ENCODE measurements around the gene PVALEF.

The PVALEF gene

DNA sequence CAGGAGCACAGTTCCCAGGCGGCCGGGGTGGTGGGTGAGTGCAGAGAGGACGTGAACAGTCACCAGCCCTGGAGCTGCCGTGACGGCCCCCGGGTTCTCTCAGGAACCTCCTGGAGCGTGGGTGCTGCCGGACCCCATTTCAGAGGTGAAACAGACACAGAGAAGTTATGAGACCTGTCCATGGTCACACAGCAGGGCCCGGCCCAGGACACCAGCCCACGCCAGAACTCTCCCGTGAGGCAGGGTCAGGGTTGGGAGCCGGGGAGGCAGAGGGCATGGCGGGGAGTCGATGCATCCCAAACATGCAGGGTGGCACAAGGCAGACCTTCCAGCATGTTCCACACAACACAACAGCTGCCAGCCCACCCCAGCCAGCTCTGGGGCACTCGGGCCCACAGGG lies 3.8 kb upstream of the PVALEF start:
- H3K27me3 ChIP-seq (ENCODE audit: low read depth, low read length): no peaks in the 10 kb centered on the region
- H3K4me3 ChIP-seq (ENCODE audit: low read length): no peak overlapping the region
- no peak for TF ChIP-seq EZH2phosphoT487 (IDR thresholded peaks at IDR 0.05; ENCODE audit: low read depth)
- TF ChIP-seq, protein P1, sequence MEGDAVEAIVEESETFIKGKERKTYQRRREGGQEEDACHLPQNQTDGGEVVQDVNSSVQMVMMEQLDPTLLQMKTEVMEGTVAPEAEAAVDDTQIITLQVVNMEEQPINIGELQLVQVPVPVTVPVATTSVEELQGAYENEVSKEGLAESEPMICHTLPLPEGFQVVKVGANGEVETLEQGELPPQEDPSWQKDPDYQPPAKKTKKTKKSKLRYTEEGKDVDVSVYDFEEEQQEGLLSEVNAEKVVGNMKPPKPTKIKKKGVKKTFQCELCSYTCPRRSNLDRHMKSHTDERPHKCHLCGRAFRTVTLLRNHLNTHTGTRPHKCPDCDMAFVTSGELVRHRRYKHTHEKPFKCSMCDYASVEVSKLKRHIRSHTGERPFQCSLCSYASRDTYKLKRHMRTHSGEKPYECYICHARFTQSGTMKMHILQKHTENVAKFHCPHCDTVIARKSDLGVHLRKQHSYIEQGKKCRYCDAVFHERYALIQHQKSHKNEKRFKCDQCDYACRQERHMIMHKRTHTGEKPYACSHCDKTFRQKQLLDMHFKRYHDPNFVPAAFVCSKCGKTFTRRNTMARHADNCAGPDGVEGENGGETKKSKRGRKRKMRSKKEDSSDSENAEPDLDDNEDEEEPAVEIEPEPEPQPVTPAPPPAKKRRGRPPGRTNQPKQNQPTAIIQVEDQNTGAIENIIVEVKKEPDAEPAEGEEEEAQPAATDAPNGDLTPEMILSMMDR (IDR thresholded peaks at IDR 0.05; ENCODE audit: low read depth, low read length): no peak
- no peak overlapping the region for H3K9ac ChIP-seq (ENCODE audit: low read length)
- no peaks in the 10 kb centered on the region for H3K79me2 ChIP-seq (ENCODE audit: low read length)
- no peak overlapping the region for H3K4me2 ChIP-seq (ENCODE audit: low read length)
- no peaks in the 10 kb centered on the region for H3K4me1 ChIP-seq (ENCODE audit: low read length)
- H2AFZ ChIP-seq (ENCODE audit: low read depth, low read length): no peak overlapping the region
- no peaks in the 10 kb centered on the region for H4K20me1 ChIP-seq (ENCODE audit: insufficient read depth, low read length)
- no peak overlapping the region for H3K27ac ChIP-seq (ENCODE audit: low read length)
- H3K9me3 ChIP-seq (ENCODE audit: insufficient read depth, low read length): no peaks in the 10 kb centered on the region
- H3K36me3 ChIP-seq (replicated peaks; ENCODE audit: low read depth, low read length): no peaks in the 10 kb centered on the region

DNA sequence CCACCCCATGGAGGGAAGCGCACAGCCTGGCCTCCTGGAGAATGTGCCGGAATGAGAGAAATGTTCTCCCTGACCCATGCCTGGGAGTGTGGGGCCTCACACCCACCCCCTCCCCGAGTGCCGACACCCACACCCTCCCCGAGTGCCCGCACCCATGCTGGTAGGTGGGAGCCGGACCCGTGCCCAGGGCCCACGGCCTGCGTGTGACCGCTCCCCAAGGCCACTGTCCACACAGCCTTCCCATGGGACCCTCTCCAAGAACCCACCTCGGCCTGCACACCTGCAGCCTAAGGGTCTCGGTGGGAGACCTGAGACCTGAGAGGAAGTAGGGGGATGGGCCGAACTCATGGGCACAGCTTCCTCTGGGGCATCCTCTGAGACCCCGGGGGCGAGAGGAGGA lies 3.3 kb upstream of the PVALEF start:
- Histone ChIP-seq H2AFZ (ENCODE audit: low read depth, low read length) (no peak overlapping the region), H3K27ac (ENCODE audit: low read length) (no peak overlapping the region), H3K4me1 (ENCODE audit: low read length) (no peaks in the 10 kb centered on the region), H3K4me2 (ENCODE audit: low read length) (no peak overlapping the region), H3K79me2 (ENCODE audit: low read length) (no peaks in the 10 kb centered on the region), H3K27me3 (ENCODE audit: low read depth, low read length) (no peaks in the 10 kb centered on the region), H3K9me3 (ENCODE audit: insufficient read depth, low read length) (no peaks in the 10 kb centered on the region), H4K20me1 (ENCODE audit: insufficient read depth, low read length) (no peaks in the 10 kb centered on the region), H3K9ac (ENCODE audit: low read length) (no peak overlapping the region), H3K4me3 (ENCODE audit: low read length) (no peak overlapping the region), H3K36me3 (replicated peaks; ENCODE audit: low read depth, low read length) (no peaks in the 10 kb centered on the region)
- no peak for TF ChIP-seq EZH2phosphoT487 (IDR thresholded peaks at IDR 0.05; ENCODE audit: low read depth)
- TF ChIP-seq, protein P1 (IDR thresholded peaks at IDR 0.05; ENCODE audit: low read depth, low read length): no peak

DNA sequence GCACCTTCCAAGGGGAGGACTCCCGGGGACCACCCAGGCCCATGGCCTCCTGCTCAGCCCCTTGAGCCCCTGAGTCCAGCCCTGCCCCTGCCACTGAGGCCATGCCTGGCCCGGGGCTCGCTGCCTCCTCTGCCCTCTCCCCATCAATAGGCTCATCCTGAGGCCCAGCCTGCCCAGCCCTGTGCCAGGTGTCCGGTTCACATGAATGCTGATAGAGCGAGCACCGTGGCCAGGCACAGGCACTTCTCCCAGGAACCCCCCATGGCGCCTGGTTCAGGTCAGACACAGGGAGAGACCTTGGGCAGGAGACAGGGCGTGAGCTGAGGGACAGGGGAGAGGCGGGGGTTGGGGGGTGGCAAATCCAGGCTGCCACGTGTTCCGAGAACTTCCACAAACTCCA lies 2.8 kb upstream of the PVALEF start:
- Histone ChIP-seq H3K9me3 (ENCODE audit: insufficient read depth, low read length) (no peaks in the 10 kb centered on the region), H3K4me1 (ENCODE audit: low read length) (no peaks in the 10 kb centered on the region), H3K4me2 (ENCODE audit: low read length) (no peak overlapping the region), H4K20me1 (ENCODE audit: insufficient read depth, low read length) (no peaks in the 10 kb centered on the region), H3K27me3 (ENCODE audit: low read depth, low read length) (no peaks in the 10 kb centered on the region), H3K27ac (ENCODE audit: low read length) (no peak overlapping the region), H3K4me3 (ENCODE audit: low read length) (no peak overlapping the region), H3K79me2 (ENCODE audit: low read length) (no peaks in the 10 kb centered on the region), H3K9ac (ENCODE audit: low read length) (no peak overlapping the region), H2AFZ (ENCODE audit: low read depth, low read length) (no peak overlapping the region), H3K36me3 (replicated peaks; ENCODE audit: low read depth, low read length) (no peaks in the 10 kb centered on the region)
- TF ChIP-seq, protein P1 (IDR thresholded peaks at IDR 0.05; ENCODE audit: low read depth, low read length): no peak
- no peak for TF ChIP-seq EZH2phosphoT487 (IDR thresholded peaks at IDR 0.05; ENCODE audit: low read depth)

DNA sequence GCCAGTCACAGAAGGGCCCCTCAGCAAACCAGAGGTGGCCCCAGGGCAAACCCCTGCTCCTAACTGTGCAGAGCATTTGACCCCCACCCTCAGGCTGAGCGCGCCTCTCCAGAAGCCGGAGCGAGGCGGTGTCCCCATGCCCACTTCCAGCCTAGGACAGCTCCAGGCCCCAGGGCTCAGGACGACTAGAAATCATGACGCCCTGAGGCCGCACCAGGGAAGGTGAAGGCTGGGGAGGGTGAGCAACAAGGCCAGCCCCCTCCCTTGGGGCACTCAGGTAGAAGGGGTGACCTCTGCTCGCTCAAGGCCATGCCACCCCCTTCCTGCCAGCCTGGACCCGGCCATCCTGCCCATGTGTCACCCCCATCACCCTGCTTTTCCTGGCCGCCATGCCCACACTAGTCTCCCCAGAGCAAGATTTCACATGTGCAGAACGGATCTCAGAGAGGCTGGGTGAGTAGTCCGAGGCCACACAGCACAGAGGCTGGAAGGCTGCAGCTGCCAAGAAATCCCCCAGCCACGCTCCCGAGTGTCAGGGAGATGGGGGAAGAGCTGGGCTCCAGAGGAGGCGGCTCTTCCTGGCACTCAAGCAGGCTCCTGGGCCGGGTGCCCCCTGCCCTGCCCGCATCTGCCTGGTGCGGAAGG lies 2.1 kb upstream of the PVALEF start:
- Histone ChIP-seq H3K4me2 (ENCODE audit: low read length) (no peak overlapping the region), H3K9ac (ENCODE audit: low read length) (no peak overlapping the region), H3K79me2 (ENCODE audit: low read length) (no peaks in the 10 kb centered on the region)

More for the DNA sequence above, 2.1 kb upstream of the PVALEF start:
- H3K9me3 ChIP-seq (ENCODE audit: insufficient read depth, low read length): no peaks in the 10 kb centered on the region
- H3K27ac ChIP-seq (ENCODE audit: low read length): no peak overlapping the region
- no peak for TF ChIP-seq EZH2phosphoT487 (IDR thresholded peaks at IDR 0.05; ENCODE audit: low read depth)
- no peaks in the 10 kb centered on the region for H3K27me3 ChIP-seq (ENCODE audit: low read depth, low read length)
- no peaks in the 10 kb centered on the region for H3K4me1 ChIP-seq (ENCODE audit: low read length)
- no peak overlapping the region for H2AFZ ChIP-seq (ENCODE audit: low read depth, low read length)
- H4K20me1 ChIP-seq (ENCODE audit: insufficient read depth, low read length): no peaks in the 10 kb centered on the region
- H3K4me3 ChIP-seq (ENCODE audit: low read length): no peak overlapping the region
- H3K36me3 ChIP-seq (replicated peaks; ENCODE audit: low read depth, low read length): no peaks in the 10 kb centered on the region
